ENCODE results near the gene NEDD4L. TPM values are rescaled to one million over a fixed set of nuclear protein-coding genes. Genes with fewer than 3 reads are reported as not detected.

The NEDD4L gene
- polyA plus RNA-seq, 1 of the 3 experiments (the other 2 are of a cell fraction) = 13.2 TPM

DNA sequence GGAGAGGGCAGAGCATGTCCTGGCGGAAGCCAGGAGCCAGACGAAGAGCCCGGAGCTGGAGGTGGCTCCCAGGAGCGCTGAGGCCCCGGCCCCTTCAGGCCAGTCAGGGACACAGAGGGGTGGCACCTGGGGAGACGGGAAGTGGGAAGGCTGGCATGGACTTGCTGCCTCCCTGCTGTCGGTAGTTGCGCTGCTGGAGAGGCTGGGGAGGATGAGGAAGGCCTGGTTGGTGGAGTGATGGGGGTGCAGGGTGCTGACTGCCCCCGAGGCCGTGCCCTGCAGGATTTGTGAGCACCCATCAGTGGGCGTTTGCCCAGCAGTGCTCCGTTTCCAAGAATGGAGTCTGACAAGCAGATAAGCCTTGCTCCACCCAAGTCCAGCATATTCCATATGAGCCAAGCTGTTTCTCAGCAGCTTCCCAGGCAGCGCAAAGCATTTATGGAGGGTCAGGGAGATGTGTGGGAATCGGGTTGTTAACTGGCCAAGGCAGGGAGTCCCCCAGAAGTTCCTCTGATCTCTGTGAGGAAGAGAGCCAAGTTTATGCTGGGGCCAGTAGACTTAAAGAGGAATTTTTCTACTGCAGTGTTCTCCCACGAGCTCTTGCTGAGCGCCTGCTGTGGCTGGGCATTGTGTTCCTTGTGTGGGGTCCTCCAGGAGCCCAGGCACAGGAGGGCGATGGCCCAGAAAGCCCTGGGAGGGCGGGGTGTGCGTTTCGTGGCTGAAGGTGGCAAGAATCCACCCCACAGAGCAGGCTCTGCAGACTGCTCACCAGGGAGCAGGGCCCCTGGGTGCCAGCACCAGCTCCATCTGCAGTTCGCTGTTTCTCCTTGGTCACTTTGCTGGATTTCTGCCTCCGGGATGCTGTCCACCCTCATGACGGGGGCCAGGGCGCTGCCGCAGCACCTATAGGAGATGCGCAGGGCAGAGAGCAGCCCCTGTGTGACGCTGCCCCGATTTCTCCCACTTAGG lies 334.7 kb downstream of the NEDD4L start:
- POLR2A ChIA-PET = no interaction called here
- Histone ChIP-seq H2AFZ (ENCODE audit: low read depth) (no peak overlapping the region), H3K9me2 (no peaks in the 10 kb centered on the region), H3K4me3 (ENCODE audit: low read depth in 2 of 2, low read length in 1 of 2) (no peak overlapping the region), H3K4me2 (no peak overlapping the region), H4K20me1 (ENCODE audit: insufficient read depth) (no peaks in the 10 kb centered on the region), H3K9ac (no peak overlapping the region), H3K9me3 (no peaks in the 10 kb centered on the region), H3F3A (replicated peaks; ENCODE audit: insufficient read depth) (no peaks in the 10 kb centered on the region), H3K27ac (ENCODE audit: low read depth in 2 of 2, low read length in 1 of 2) (no peak overlapping the region), H3K27me3 (ENCODE audit: insufficient read depth) (no peaks in the 10 kb centered on the region), H3K79me2 (ENCODE audit: insufficient read depth) (no peaks in the 10 kb centered on the region), H3K4me1 (ENCODE audit: control insufficient read depth in 1 of 2, insufficient read depth in 2 of 2, low read depth in 1 of 2, low read length in 1 of 2) (peaks cover 0 to 12% of the 10 kb centered on the region in 2 experiments; a peak in 2 of 4 replicates), H3K36me3 (replicated peaks in 1 of 2; ENCODE audit: control insufficient read depth in 1 of 2, insufficient read depth in 2 of 2, low read length in 1 of 2) (peaks cover 0 to 2% of the 10 kb centered on the region in 2 experiments)
- WGBS (ENCODE audit: low lambda C conversion rate) = 90% methylated on average over 14 of the region's 28 CpGs
- no peak for DNase-seq
- CTCF ChIA-PET = no interaction called here
- no peak for TF ChIP-seq GABPA (IDR thresholded peaks at IDR 0.05; ENCODE audit: low read depth)
- no peak for TF ChIP-seq CHD2 (IDR thresholded peaks at IDR 0.05; ENCODE audit: low read length, partially characterized antibody)
- TF ChIP-seq, protein P1, sequence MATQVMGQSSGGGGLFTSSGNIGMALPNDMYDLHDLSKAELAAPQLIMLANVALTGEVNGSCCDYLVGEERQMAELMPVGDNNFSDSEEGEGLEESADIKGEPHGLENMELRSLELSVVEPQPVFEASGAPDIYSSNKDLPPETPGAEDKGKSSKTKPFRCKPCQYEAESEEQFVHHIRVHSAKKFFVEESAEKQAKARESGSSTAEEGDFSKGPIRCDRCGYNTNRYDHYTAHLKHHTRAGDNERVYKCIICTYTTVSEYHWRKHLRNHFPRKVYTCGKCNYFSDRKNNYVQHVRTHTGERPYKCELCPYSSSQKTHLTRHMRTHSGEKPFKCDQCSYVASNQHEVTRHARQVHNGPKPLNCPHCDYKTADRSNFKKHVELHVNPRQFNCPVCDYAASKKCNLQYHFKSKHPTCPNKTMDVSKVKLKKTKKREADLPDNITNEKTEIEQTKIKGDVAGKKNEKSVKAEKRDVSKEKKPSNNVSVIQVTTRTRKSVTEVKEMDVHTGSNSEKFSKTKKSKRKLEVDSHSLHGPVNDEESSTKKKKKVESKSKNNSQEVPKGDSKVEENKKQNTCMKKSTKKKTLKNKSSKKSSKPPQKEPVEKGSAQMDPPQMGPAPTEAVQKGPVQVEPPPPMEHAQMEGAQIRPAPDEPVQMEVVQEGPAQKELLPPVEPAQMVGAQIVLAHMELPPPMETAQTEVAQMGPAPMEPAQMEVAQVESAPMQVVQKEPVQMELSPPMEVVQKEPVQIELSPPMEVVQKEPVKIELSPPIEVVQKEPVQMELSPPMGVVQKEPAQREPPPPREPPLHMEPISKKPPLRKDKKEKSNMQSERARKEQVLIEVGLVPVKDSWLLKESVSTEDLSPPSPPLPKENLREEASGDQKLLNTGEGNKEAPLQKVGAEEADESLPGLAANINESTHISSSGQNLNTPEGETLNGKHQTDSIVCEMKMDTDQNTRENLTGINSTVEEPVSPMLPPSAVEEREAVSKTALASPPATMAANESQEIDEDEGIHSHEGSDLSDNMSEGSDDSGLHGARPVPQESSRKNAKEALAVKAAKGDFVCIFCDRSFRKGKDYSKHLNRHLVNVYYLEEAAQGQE (IDR thresholded peaks at IDR 0.05; ENCODE audit: low read depth, low read length) = no peak
- TF ChIP-seq ELF1 (IDR thresholded peaks at IDR 0.05) = no peak
- TF ChIP-seq, protein P2, sequence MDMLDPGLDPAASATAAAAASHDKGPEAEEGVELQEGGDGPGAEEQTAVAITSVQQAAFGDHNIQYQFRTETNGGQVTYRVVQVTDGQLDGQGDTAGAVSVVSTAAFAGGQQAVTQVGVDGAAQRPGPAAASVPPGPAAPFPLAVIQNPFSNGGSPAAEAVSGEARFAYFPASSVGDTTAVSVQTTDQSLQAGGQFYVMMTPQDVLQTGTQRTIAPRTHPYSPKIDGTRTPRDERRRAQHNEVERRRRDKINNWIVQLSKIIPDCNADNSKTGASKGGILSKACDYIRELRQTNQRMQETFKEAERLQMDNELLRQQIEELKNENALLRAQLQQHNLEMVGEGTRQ (IDR thresholded peaks at IDR 0.05; ENCODE audit: borderline replicate concordance, low read depth, low read length) = no peak
- no peak for TF ChIP-seq JUND (IDR thresholded peaks at IDR 0.05)
- no peak for TF ChIP-seq FOXJ3 (CRISPR knock-in tag; IDR thresholded peaks at IDR 0.05)
- no peak for TF ChIP-seq YY1 (IDR thresholded peaks at IDR 0.05; ENCODE audit: low read depth)
- TF ChIP-seq NRF1 (IDR thresholded peaks at IDR 0.05; ENCODE audit: low read depth, low read length) = no peak
- TF ChIP-seq GATA2 (CRISPR knock-in tag; IDR thresholded peaks at IDR 0.05) = no peak
- TF ChIP-seq, protein P3, sequence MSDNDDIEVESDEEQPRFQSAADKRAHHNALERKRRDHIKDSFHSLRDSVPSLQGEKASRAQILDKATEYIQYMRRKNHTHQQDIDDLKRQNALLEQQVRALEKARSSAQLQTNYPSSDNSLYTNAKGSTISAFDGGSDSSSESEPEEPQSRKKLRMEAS (IDR thresholded peaks at IDR 0.05; ENCODE audit: low read depth) = no peak
- TF ChIP-seq FOSL2 (IDR thresholded peaks at IDR 0.05; ENCODE audit: borderline replicate concordance, low read depth) = no peak
- no peak for TF ChIP-seq RAD21 (IDR thresholded peaks at IDR 0.05; ENCODE audit: low read length)

All from SK-N-SH (cell line).